ENCODE measurements around the gene FBXL3.

- TF ChIP-seq CTCF (IDR thresholded peaks at IDR 0.05), result no peak
- no peak for TF ChIP-seq POLR2A (IDR thresholded peaks at IDR 0.05)
Measured at GRCh38 chr13:77016888-77017623, 9.9 kb downstream of the FBXL3 start.

Data from esophagus squamous epithelium (tissue), 4 donors.